ENCODE data around the gene RPS6KA5.
"Not testable (repeated sequence)": the region's sequence is repeated elsewhere in the genome, so short reads cannot be mapped to it uniquely, and the experiment has no call there.

The RPS6KA5 gene

DNA sequence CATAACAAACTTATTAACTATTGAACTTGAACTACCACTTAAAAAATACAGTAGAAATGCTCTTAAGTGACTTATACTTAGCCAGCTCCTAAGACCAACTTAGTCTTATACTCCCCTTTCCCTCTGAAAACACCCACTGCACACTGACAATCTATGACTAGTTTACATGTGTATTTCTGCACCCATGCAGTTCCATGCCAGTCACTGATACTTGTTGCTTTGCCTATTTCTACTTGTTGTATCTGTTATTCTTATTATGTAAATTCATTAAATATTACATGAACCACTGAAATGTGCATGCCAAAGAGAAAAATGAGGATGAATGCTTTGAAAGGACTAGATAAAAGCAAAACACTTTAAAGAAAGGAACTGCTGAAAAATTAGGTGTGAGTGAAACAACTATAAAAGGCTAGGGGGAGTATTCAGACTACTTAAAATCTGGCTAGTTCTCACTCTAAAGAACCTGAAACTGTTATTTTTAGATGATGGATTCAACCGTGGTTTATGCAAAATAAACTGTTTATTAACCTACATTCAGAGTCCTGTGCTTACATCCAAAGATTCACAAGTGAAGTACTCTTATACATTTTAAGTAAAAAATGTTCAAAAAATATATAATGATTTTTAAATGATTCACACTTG lies 74.7 kb downstream of the RPS6KA5 start:
- DNase-seq (ENCODE audit: low spot score) = no peak

DNA sequence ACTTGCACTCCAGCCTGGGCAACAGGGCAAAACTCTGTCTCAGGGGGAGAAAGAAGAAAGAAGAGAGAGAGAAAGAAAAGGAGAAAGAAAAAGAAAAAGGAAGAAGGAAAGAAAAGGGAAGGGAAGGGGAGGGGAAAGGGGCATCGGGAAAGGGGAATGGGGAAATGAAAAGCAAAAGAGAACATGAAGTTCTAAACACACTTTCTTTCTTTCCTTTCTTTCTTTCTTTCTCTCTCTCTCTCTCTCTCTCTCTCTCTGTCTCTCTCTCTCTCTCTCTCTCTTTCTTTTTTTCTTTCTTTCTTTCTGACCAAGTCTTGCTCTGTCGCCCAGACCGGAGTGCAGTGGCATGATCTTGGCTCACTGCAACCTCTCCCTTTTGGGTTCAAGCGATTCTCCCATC lies 76.9 kb downstream of the RPS6KA5 start:
- no peak for DNase-seq (ENCODE audit: low spot score)

DNA sequence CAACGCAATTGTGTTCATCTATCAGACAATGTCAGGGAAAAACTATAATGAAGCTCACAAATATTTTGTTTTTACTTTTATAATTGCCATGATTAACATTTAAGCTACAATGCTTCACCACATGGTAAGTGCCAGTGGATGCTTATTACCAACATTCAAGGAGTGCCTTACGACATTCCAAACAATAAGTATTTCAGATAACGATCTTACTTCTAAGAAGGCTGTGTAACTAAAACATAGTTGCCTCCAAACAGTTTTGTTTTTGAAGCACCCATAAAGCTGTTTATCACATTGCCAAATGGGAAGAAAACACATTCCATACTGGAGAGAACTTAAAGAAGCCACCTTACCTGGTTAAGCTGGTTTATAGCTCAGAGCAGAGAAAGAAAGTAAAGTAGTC lies 78.8 kb downstream of the RPS6KA5 start:
- no peak for DNase-seq (ENCODE audit: low spot score)

DNA sequence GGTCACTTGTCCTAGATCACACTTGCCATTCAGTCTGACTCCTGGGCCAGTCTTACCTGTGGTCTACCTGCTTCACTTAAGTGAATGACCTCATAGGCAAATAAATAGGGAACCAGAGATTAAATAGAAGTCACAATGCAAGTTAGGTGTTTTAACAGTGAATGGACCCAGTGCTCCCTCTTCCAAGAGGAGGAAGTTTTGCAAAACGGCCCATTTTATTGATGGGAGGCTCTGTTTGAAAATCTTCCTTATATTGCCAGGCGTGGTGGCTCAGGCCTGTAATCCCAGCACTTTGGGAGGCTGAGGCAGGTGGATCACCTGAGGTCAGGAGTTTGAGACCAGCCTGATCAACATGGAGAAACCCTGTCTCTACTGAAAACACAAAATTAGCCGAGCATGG lies 79.8 kb downstream of the RPS6KA5 start:
- not testable (repeated sequence) for DNase-seq (ENCODE audit: low spot score)

DNA sequence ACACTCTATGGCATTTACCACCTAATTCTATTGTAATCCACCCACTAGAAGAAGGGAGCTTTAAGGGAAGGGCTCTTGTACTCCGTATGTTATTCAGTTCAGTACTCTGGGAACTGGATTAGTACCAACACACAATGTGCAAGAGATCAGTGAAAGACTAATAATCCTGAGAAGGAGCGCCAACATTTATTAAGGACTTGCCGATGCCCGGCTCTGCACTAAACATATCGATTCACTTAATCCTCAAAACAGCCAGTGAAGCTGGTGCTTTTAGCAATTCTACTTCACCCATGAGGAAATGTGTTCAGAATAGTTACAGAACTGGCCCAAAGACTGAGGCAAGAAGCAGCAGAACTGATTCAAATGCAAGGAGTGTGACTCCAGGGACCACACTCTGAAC lies 80.9 kb downstream of the RPS6KA5 start:
- no peak for DNase-seq (ENCODE audit: low spot score)

DNA sequence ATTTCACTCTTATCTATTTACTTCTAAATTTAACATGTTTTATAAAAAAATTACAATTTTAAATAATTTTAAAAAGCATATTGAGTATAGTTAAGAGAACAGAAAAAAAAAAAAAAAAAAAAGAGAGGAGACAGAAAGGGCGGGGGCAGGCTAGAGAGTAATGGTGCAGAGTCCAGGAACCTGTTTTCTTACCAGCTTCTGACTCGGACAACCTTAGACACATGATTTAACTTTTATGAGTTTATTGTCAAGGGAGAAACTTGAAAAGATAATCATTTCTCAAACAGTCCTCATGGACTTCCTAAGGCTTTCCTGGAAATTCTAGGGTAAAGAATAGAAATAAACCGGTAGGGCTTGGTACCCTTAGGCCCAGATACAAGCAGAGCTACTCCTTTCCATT lies 84.3 kb downstream of the RPS6KA5 start:
- DNase-seq (ENCODE audit: low spot score) = no peak

DNA sequence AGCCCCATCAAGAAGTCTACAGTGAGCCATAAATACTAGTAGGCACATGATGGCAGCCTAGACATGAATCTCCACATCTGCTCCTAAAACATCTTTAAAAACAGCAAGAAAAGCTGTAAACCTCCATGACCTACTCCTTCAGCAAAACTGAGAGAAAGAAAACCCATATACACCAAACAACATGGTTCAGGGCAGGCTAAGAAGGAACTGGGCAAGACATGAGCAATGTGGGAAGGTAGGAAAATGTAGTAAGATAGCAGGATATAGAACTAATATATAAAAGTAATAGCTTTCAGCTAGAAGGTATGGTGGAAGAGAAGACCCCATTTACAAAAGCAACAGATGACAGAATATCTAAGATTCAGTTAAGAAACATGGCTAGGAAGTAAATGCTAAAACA lies 88.8 kb downstream of the RPS6KA5 start:
- DNase-seq (ENCODE audit: low spot score) = no peak

DNA sequence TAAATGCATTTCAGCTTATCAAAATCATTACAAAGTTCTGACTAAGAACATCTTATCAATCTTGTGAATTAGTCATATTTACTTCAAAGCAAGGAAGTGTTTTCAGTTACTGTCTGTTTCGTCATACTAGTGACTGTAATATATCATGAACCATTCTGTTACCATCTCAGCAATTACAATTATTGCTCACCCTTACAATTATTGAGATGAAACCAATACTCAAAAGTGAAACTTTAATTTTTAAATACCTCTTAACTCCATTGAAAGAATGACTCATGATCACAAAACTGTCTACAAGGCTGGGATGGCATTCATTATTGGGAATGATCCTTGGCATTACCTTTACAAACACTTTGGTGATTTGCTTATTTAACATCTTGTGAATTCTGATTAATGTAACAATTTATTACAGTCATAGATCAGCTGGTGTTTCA lies 90.3 kb downstream of the RPS6KA5 start:
- no peak for DNase-seq (ENCODE audit: low spot score)

DNA sequence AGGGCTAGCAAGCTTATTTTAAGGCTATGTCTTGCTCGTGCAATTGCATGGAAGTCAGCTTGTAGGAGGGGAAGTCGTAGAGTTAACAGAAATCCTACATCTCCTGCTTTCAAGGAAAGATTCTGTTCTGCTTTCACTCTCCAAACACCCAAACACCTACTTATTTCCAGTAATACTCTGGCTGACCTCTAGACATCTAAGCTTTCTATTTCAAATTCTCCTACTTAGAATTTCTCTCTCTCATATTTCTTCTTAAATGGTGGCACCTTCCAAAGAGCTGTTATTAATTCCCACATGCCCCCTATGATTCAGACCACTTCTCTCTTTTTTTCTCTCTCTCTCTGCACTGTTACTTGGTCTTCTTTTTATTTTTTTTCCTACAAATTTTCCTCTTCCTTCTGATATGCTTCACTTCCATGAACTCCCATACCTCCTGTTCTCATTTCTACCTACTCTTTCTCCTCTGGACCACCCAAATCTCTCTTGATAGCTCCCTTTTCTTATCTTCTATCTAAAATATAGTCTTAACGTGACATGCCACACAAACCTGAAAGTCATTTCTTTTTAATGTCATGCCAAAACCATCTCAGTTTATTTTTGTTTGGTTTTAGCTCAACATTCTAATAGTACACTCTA lies 90.8 kb downstream of the RPS6KA5 start:
- no peak for DNase-seq (ENCODE audit: low spot score)

DNA sequence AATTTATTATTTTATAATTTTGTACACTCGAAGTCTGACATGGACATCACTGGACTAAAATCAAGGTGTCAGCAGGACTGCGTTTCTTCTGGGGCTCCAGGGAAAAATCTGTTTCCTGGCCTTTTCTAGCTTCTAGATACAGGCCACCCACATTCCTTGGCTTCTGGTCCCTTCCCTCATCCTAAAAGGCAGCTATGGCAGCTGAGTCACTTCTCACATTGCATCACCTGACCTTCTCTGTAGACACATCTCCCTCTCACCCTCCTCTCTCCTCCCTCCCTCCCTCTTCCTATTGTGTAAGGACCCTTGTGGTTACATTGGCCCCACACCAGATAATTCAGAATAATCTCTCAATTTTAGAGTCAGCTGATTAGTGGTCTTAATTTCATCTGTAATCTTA lies 92.4 kb downstream of the RPS6KA5 start:
- DNase-seq (ENCODE audit: low spot score) = no peak

DNA sequence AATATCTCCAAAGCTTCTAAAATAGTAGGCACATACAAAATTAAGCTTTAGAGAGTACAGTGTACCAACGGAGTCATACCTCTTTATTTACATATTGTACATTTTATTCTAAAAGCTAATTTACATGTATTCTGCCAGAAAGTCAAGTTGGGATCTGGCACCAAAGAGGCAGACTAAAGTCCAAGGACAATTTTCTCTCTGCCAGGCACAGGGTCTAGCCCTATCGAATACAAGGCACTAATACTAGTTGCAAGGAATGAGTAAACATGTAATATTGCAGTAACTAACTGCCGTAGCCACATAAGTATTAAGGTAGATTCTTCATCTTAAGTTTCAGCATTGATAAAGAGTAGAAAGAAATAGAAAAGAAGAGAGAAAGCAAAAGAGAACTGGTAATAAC lies 93.9 kb downstream of the RPS6KA5 start:
- DNase-seq (ENCODE audit: low spot score) = no peak

DNA sequence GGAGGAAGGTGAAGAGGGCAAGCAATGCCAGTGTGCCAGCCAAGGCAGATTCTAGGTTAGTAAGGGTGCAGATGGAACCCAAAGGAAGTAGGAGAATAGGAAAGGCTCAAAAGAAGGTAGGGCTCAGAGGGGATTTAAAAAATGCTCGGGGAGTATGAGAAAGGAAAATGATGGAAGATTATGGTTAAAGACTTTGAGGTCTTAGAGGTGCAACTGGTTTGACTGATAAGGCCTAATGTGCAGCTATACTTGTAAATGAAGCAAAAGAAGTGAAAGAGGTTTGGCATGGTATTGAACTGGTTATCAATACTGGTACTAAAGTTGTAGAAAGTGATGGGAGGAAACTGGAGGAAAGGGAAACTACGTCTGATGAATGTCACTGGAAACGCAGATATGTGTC lies 94.7 kb downstream of the RPS6KA5 start:
- no peak for DNase-seq (ENCODE audit: low spot score)

DNA sequence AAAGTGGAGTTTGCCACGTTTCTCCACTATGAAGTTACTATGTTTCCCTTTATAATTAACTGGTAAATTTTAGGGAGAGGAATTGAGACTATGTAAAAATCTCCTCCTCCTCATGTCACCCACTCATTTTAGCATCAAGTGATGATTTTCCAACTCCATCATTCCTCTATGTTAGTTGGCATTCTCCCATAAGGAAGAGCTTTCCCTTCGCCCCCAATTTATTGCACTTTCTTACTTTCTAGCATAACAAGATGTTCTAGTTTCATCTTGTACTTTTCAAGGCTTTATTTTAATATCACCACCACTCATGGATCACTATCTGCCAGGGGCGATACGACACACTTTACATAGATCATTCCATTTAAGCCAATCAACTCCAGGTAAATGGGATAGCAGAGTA lies 97.1 kb downstream of the RPS6KA5 start:
- DNase-seq (ENCODE audit: low spot score) = no peak

DNA sequence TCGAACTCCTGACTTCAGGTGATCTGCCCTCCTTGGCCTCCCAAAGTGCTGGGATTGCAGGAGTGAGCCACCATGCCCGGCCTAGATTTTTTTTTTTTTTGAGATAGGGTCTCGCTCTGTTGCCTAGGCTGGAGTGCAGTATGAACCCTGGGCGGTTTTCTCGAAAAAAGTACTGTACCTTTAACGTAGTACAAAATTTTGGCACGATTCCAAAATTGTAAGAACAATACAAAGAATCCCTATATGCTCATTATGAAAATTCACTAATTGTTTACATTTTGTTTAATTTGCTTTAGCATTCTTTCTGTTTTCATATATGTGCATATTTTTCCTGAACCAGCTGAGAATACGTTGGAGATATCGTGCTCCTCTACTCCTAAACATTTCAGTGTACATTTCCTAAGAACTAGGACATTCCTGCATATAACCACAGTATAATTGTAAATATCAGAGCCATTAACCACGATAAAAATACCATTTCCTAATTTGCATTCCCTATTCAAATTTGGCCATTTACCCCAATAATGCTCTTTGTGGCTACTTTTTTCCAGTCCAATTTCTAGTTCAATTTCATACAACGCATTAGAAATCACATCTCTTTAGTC lies 97.8 kb downstream of the RPS6KA5 start:
- no peak for DNase-seq (ENCODE audit: low spot score)

DNA sequence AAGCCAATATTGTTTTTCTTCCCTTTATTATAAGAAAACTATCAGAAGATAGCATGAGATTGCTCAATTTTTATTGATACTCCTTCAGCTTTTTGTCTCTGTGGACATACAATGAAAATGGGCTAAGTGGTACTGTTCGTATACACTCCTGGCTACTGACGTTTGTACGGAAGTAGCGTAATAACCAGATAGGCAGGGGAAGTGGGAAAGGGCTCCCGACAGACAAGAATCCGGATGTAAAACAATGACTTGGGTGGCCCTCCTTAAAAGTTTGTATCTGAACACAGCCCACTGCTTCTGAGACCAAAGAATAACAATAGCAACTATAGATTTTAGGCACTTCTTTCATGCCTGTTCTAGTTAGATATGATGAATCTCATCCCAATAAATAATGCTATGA lies 99.6 kb downstream of the RPS6KA5 start:
- no peak for DNase-seq (ENCODE audit: low spot score)

DNA sequence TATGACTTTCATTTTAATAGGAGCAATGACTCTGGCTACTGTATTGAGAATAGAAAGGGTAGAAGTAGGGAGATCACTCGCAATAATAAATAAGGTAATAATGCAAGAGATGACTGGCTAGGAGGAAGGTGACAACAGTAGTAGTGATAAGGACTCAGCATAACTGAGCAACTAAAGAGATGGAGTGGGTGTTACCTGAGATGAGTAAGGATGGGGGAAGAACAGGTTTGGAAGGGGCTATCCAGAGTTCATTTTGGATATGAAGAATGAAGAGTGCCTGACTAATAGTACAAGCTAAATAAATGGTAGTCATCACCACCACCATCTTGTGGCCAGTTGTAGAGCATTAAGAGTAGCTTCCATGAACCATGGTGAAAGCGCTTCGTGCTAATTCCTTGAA lies 101.1 kb downstream of the RPS6KA5 start:
- DNase-seq (ENCODE audit: low spot score) = no peak

DNA sequence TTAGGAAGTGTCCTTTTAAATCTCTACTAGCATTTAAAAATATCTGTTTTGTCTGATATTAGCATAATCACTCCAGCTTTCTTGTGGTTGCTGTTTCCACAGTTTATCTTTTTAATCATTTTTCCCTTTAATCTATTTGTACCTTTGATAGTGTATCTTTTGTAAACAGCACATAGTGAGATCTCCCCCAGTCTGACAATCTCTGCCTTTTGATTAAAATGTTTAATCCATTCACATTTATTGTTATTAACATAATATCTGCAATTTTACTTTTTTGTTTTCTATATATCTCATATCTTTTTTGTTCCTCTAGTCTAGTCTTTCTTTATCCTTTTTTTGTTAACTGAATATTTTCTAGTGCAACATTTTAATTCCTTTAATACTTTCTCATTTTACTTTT lies 104.2 kb downstream of the RPS6KA5 start:
- no peak for DNase-seq (ENCODE audit: low spot score)

DNA sequence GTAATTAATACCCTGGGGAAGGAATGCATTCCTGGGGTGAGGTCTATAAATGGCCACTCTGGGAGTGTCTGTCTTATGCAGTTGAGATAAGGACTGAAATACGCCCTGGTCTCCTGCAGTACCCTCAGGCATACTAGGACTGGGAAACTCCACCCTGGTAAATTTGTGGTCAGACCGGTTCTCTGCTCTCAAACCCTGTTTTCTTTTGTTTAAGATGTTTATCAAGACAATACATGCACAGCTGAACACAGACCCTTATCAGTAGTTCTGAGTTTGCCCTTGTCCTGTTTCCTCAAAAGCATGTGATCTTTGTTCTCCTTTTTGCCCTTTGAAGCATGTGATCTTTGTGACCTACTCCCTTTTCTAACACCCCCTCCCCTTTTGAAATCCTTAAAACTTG lies 106.8 kb downstream of the RPS6KA5 start:
- not testable (repeated sequence) for DNase-seq (ENCODE audit: low spot score)

DNA sequence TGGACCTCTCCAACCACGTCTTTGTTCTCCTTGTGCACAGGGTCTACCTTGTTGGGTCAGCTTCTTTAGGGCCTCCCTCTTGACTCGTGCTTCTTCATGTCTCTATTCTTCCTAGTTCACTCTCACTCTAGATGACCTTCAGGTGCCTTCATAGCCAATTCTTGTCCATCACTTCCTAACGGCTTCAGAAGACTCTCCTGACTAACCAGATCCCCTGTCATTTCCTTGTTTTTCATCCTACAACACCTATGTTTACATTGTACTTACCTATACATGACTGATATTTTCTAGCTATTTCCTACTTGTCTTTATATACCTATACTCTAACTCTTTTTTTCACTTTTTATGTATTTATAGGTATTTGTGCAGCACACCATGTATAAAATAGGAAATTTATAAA lies 117.1 kb downstream of the RPS6KA5 start:
- no peak for DNase-seq (ENCODE audit: low spot score)

DNA sequence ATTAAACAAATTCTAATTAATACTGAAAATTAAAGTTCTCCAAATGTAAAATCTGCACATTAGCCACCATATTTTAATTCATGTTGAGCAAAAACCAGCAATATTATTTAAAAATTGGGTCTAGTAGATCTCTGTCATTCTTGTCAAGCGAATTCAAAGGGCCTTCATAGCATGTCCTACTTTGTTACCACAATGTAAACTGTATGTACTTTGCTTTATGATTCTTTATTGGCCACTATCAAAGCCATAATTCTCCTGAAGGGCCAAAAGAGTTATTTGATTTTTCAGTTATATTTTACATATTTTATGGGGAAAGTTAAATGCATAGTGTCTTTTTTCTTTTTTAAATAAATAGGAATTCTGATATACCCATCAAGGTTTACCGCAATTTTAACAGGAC lies 117.9 kb downstream of the RPS6KA5 start:
- no peak for DNase-seq (ENCODE audit: low spot score)

DNA sequence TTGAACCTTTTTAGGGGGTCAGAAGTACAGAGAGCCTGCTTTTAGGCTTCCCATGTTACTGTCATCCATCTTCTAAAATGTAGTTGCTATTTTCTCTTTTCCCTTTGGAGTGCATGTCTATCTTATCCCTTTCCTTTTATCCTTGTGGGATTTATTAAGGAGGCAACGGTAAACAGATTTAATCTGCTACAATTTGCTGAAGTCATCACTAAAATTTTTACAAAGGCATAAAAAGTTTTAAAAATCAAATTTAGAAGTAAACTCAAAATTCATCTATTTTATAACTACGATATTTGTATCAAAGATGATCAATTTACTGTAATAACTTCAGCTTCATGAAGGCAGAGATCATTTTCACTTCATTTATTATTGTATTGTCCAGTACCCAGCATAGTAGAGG lies 118.7 kb downstream of the RPS6KA5 start:
- DNase-seq (ENCODE audit: low spot score) = no peak

DNA sequence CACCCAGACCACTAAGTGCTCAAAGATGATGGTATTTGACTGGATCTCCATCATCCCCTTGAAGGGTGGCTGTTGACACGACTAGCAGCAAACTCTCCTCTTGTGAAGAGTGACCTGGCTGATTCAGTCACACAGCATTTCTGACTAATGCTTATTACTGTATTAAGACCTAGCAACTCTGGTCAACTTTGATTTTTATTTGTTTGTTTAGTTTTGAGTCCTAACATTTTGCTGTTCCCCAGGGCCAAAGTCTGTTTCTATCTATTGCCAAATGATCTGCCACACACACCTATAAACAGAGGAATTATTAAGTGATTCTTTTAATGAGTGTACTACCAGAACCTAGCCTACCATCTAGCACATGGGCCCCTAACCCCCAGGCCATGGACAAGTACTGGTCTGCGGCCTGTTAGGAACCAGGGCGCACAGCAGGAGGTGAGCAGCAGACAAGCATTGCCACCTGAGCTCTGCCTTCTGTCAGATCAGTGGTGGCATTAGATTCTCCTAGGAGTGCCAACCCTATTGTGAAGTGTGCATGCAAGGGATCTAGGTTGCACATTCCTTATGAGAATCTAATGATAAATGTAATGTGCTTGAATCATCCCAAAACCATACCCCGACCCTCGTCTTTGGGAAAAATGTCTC lies 120.0 kb downstream of the RPS6KA5 start:
- DNase-seq (ENCODE audit: low spot score) = no peak

DNA sequence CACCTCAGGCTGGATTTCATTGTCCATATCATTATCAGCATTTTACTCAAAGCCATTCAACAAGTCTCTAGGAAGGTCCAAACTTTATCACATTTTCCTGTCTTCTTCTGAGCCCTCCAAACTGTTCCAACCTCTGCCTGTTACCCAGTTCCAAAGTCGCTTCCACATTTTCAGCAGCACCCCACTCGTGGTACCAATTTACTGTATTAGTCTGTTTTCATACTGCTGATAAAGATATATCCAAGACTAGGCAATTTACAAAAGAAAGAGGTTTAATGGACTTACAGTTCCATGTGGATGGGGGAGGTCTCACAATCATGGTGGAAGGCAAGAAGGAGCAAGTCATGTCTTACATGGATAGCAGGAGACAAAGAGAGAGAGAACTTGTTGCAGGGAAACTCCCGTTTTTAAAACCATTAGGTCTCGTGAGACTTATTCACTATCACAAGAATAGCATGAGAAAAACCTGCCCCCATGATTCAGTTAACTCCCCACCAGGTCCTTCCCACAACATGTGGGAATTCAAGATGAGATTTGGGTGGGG lies 121.1 kb downstream of the RPS6KA5 start:
- DNase-seq (ENCODE audit: low spot score) = not testable (repeated sequence)

Data from AG08395 (cell line).